ENCODE measurements around the gene ZNF425. TPM values are rescaled to one million over a fixed set of nuclear protein-coding genes. Genes with fewer than 3 reads are reported as not detected.
"Not testable (repeated sequence)": the region's sequence is repeated elsewhere in the genome, so short reads cannot be mapped to it uniquely, and the experiment has no call there.

ZNF425 gene
- total RNA-seq, 1 donor from 2014 or later = 0.86 TPM

GRCh38 chr7:149133028-149133710 is 7.0 kb upstream of the ZNF425 start:
- intact Hi-C loops (cut with micrococcal nuclease) = no loop called here

- intact Hi-C loops (cut with micrococcal nuclease) = no loop called here
Observed at GRCh38 chr7:149130572-149131198, 4.6 kb upstream of the ZNF425 start.

- intact Hi-C loops (cut with micrococcal nuclease) = loop anchor here (1.0 to 10.0 kb wide), 17 partner anchors 21 to 1931 kb away; partner anchors contain the start of genes ACTR3C, CDK5, LRRC61 and PDIA4
Observed at GRCh38 chr7:149126662-149127266, 640 bp upstream of the ZNF425 start.

- intact Hi-C loops (cut with micrococcal nuclease) = loop anchor here (1.0 to 10.0 kb wide), 4 partner anchors 297 to 1932 kb away; partner anchors contain the start of genes ACTR3C, CDK5, LRRC61 and SLC4A2
Observed at GRCh38 chr7:149125189-149125862, 798 bp downstream of the ZNF425 start.

GRCh38 chr7:149109969-149110368 is 16.2 kb downstream of the ZNF425 start:
- intact Hi-C loops (cut with micrococcal nuclease) = no loop called here

GRCh38 chr7:149104749-149105148 is 21.4 kb downstream of the ZNF425 start:
- intact Hi-C loops (cut with micrococcal nuclease) = no loop called here

GRCh38 chr7:149104214-149104613 is 21.9 kb downstream of the ZNF425 start:
- intact Hi-C loops (cut with micrococcal nuclease) = no loop called here

- intact Hi-C loops (cut with micrococcal nuclease) = no loop called here
Observed at GRCh38 chr7:149103424-149103823, 22.7 kb downstream of the ZNF425 start.

- intact Hi-C loops (cut with micrococcal nuclease) = no loop called here
Observed at GRCh38 chr7:149102666-149103065, 23.5 kb downstream of the ZNF425 start.

- intact Hi-C loops (cut with micrococcal nuclease) = no loop called here
Observed at GRCh38 chr7:149100821-149101220, 25.3 kb downstream of the ZNF425 start.

- intact Hi-C loops (cut with micrococcal nuclease) = no loop called here
Observed at GRCh38 chr7:149099058-149099457, 27.1 kb downstream of the ZNF425 start.

- intact Hi-C loops (cut with micrococcal nuclease) = no loop called here
Observed at GRCh38 chr7:149097088-149097487, 29.0 kb downstream of the ZNF425 start.

- intact Hi-C loops (cut with micrococcal nuclease) = no loop called here
Observed at GRCh38 chr7:149093228-149093627, 32.9 kb downstream of the ZNF425 start.

GRCh38 chr7:149092244-149092643 is 33.9 kb downstream of the ZNF425 start:
- intact Hi-C loops (cut with micrococcal nuclease) = not testable (repeated sequence)

- intact Hi-C loops (cut with micrococcal nuclease) = loop anchor here (1.0 to 2.0 kb wide), 15 partner anchors 25 to 586 kb away; partner anchors contain the start of genes CUL1, PDIA4, ZNF398 and ZNF425
Observed at GRCh38 chr7:149090397-149091195, 35.5 kb downstream of the ZNF425 start, which contains the start of gene ZNF786. ZNF786 (minus strand) TSS chr7:149090718; CDS start chr7:149090640, 78 bp downstream.

GRCh38 chr7:149087376-149087775 is 38.7 kb downstream of the ZNF425 start:
- intact Hi-C loops (cut with micrococcal nuclease) = no loop called here

- intact Hi-C loops (cut with micrococcal nuclease) = no loop called here
Observed at GRCh38 chr7:149085866-149086265, 40.3 kb downstream of the ZNF425 start.

GRCh38 chr7:149084407-149084806 is 41.7 kb downstream of the ZNF425 start:
- intact Hi-C loops (cut with micrococcal nuclease) = no loop called here

- intact Hi-C loops (cut with micrococcal nuclease) = no loop called here
Observed at GRCh38 chr7:149081914-149082313, 44.2 kb downstream of the ZNF425 start.

- intact Hi-C loops (cut with micrococcal nuclease) = no loop called here
Observed at GRCh38 chr7:149077594-149077993, 48.5 kb downstream of the ZNF425 start.

GRCh38 chr7:149075286-149075685 is 50.8 kb downstream of the ZNF425 start:
- intact Hi-C loops (cut with micrococcal nuclease) = no loop called here

All from T-helper 1 cell treated with Interleukin-12 subunit alpha and Interleukin-12 subunit beta and Interleukin-4 antibody, amounts not matched to agents 30 ng/mL and 1 ng/mL, for 36 hours (primary cell).